ENCODE data around the gene SHISAL2A. TPM values are rescaled to one million over a fixed set of nuclear protein-coding genes. Genes with fewer than 3 reads are reported as not detected.

SHISAL2A gene
- total and polyA plus RNA-seq, 2 of the 8 experiments (the other 6 are each of a cell fraction or from before 2014, with no cell fraction given): 0.74 to 2.1 TPM

- no peak for TF ChIP-seq ATF2 (IDR thresholded peaks at IDR 0.05; ENCODE audit: low read length)
- TF ChIP-seq SUZ12 (IDR thresholded peaks at IDR 0.05; ENCODE audit: low read length): no peak
- TF ChIP-seq TEAD4 (IDR thresholded peaks at IDR 0.05; ENCODE audit: low read depth, low read length): no peak
- TF ChIP-seq RNF2 (IDR thresholded peaks at IDR 0.05; ENCODE audit: borderline replicate concordance, low read depth, low read length, missing control alignments, poor library complexity, severe bottlenecking): peak; percentile 21
- peak; percentile 55 for TF ChIP-seq TAF7 (optimal IDR thresholded peaks at IDR 0.05; ENCODE audit: borderline replicate concordance, low read depth, low read length)
- peak; percentile 61; the same call in 1 of the 2 replicates for TF ChIP-seq TAF1 (IDR thresholded peaks at IDR 0.05; ENCODE audit: low read depth, low read length)
- TF ChIP-seq USF2 (IDR thresholded peaks at IDR 0.05; ENCODE audit: low read length): peak; percentile 77
- TF ChIP-seq POLR2AphosphoS5 (IDR thresholded peaks at IDR 0.05; ENCODE audit: low read depth, low read length): peak; percentile 63; the same call in 1 of the 2 replicates
- peak in 1 of 2 experiments; percentile 80; a peak in 1 of 4 replicates for TF ChIP-seq HDAC2 (IDR thresholded peaks at IDR 0.05; ENCODE audit: borderline replicate concordance in 1 of 2, low read depth in 2 of 2, low read length in 2 of 2)
- TF ChIP-seq MAX (IDR thresholded peaks at IDR 0.05): peak; percentile 99
- TF ChIP-seq KDM1A (IDR thresholded peaks at IDR 0.05; ENCODE audit: borderline replicate concordance, low read length): no peak
- peak; percentile 8 to 74; a peak in 2 of 3 replicates for TF ChIP-seq POLR2A (IDR thresholded peaks at IDR 0.05; ENCODE audit: control extremely low read depth in 1 of 2, low read depth in 2 of 2, low read length in 2 of 2)
- TF ChIP-seq YY1 (IDR thresholded peaks at IDR 0.05; ENCODE audit: low read depth, low read length): peak; percentile 58; the same call in 1 of the 2 replicates
- TF ChIP-seq PHF8 (conservative IDR thresholded peaks at IDR 0.05; ENCODE audit: low read depth, low read length): peak; percentile 84
- no peak for TF ChIP-seq CHD1 (IDR thresholded peaks at IDR 0.05; ENCODE audit: low read depth, low read length)
- TF ChIP-seq SIN3A (conservative IDR thresholded peaks at IDR 0.05 in 1 of 2, IDR thresholded peaks at IDR 0.05 in 1 of 2; ENCODE audit: low read depth in 1 of 2, low read length in 2 of 2): peak in 1 of 2 experiments; percentile 46; a peak in 1 of 4 replicates
- TF ChIP-seq ASH2L (IDR thresholded peaks at IDR 0.05; ENCODE audit: low read length): peak; percentile 83
Measured at GRCh38 chr1:52697795-52698674, 65.1 kb downstream of the SHISAL2A start, which contains the start of gene COA7 (continued).

All from H1 (cell line).